Naive thymus-derived CD4-positive, alpha-beta T cell (primary cell): ENCODE measurements around the gene OTULIN. TPM values are rescaled to one million over a fixed set of nuclear protein-coding genes. Genes with fewer than 3 reads are reported as not detected.

Experiments used
- ATAC-seq: fragments of 150-1000 bp; cut with Tn5 transposase; 2 replicates; pipeline ENCODE4 v1.10.0; 2021; ENCODE audit warnings: mild to moderate bottlenecking, moderate library complexity
- CTCF ChIA-PET: fragments of 350-600 bp; sonication (Branson Sonifier 250); formaldehyde crosslinking; loops from one replicate; lab custom pipeline; 2021; ENCODE audit warnings: antibody characterized with exemption; lab: Charles Lee
- POLR2A ChIA-PET: fragments of 350-600 bp; sonication (Branson Sonifier 250); formaldehyde crosslinking; loops from one replicate; lab custom pipeline; 2021; ENCODE audit warnings: antibody characterized with exemption, inconsistent platforms; lab: Charles Lee
- DNase-seq, 9 donors: peaks; one replicate each; pipeline versions ENCODE4 v3.0.0 to v3.0.0-alpha.2; 2020 to 2022; ENCODE audit warnings: mixed read lengths in 1 of 9
- H3K27ac ChIP-seq: one replicate; pipeline ENCODE4 v1.7.0; 2013; ENCODE audit warnings: mild to moderate bottlenecking, low read depth, low read length, moderate library complexity
- H3K27me3 ChIP-seq, 2 donors: one replicate each; pipeline ENCODE4 v1.7.0; 2013; ENCODE audit warnings: low read length in 2 of 2, mild to moderate bottlenecking in 2 of 2, moderate library complexity in 2 of 2; ENCODE audit not compliant: control insufficient read depth in 2 of 2, insufficient read depth in 2 of 2
- H3K36me3 ChIP-seq, 3 experiments: 1 replicate in 2 of 3; 2 replicates in 1 of 3; pipeline ENCODE4 v1.7.0; 2013; ENCODE audit warnings: low read length in 3 of 3, mild to moderate bottlenecking in 3 of 3, moderate library complexity in 1 of 3; ENCODE audit not compliant: insufficient read depth in 3 of 3, control insufficient read depth in 2 of 3
- H3K4me1 ChIP-seq, 2 donors: one replicate each; pipeline ENCODE4 v1.7.0; 2013; ENCODE audit warnings: low read length in 2 of 2, mild to moderate bottlenecking in 2 of 2, moderate library complexity in 1 of 2; ENCODE audit not compliant: control insufficient read depth in 2 of 2, insufficient read depth in 2 of 2
- H3K4me3 ChIP-seq: 2 replicates; pipeline ENCODE4 v1.7.0; 2013; ENCODE audit warnings: mild to moderate bottlenecking, low read length
- H3K9me3 ChIP-seq, 3 experiments: 1 replicate in 2 of 3; 2 replicates in 1 of 3; pipeline ENCODE4 v1.7.0; 2013; ENCODE audit warnings: low read length in 3 of 3; ENCODE audit not compliant: control insufficient read depth in 2 of 3
- H3K27ac Mint-ChIP-seq, 9 donors: one replicate each; pipeline ENCODE4 v1.8.0; 2020 to 2022; ENCODE audit warnings: mixed read lengths in 9 of 9, mild to moderate bottlenecking in 8 of 9, moderate library complexity in 5 of 9, inconsistent platforms in 2 of 9
- H3K27me3 Mint-ChIP-seq, 5 donors: one replicate each; pipeline ENCODE4 v1.8.0; 2021 to 2022; ENCODE audit warnings: mixed read lengths in 5 of 5, mild to moderate bottlenecking in 1 of 5
- H3K36me3 Mint-ChIP-seq, 5 donors: one replicate each; pipeline ENCODE4 v1.8.0; 2020 to 2022; ENCODE audit warnings: mixed read lengths in 5 of 5, mild to moderate bottlenecking in 3 of 5, inconsistent platforms in 1 of 5
- H3K4me1 Mint-ChIP-seq, 7 donors: one replicate each; pipeline ENCODE4 v1.8.0; 2020 to 2022; ENCODE audit warnings: mixed read lengths in 7 of 7, mild to moderate bottlenecking in 3 of 7, inconsistent platforms in 1 of 7
- H3K4me3 Mint-ChIP-seq, 10 donors: one replicate each; pipeline ENCODE4 v1.8.0; 2020 to 2022; ENCODE audit warnings: mild to moderate bottlenecking in 10 of 10, mixed read lengths in 10 of 10, moderate library complexity in 6 of 10, inconsistent platforms in 2 of 10
- H3K9me3 Mint-ChIP-seq, 11 donors: one replicate each; pipeline ENCODE4 v1.8.0; 2020 to 2022; ENCODE audit warnings: mixed read lengths in 11 of 11, mild to moderate bottlenecking in 4 of 11, inconsistent platforms in 1 of 11, moderate library complexity in 1 of 11
- intact Hi-C, 2 donors: fragments of 100-400 bp; cut with micrococcal nuclease; formaldehyde crosslinking; loops; one replicate each; pipeline ENCODE4 v1.15.1; 2023
- polyA plus RNA-seq, 2 donors: library from polyadenylated mRNA; unstranded; fragments of 300-500 nt; fragmentation: Illumina TruSeq; gene quantifications; one replicate each; pipeline ENCODE4 v1.2.3, GENCODE V29; 2021
- total RNA-seq, 6 experiments: library from RNA in 5 of 6; stranded (reverse) in 5 of 6; gene quantifications; 1 replicate in 5 of 6; 2 replicates in 1 of 6; pipeline ENCODE4 v1.2.3 and lab custom pipeline; 2021 to 2026

OTULIN gene
- total and polyA plus RNA-seq, 7 experiments from 2014 or later: 12.1 to 66.9 (median 57.1) TPM

DNA sequence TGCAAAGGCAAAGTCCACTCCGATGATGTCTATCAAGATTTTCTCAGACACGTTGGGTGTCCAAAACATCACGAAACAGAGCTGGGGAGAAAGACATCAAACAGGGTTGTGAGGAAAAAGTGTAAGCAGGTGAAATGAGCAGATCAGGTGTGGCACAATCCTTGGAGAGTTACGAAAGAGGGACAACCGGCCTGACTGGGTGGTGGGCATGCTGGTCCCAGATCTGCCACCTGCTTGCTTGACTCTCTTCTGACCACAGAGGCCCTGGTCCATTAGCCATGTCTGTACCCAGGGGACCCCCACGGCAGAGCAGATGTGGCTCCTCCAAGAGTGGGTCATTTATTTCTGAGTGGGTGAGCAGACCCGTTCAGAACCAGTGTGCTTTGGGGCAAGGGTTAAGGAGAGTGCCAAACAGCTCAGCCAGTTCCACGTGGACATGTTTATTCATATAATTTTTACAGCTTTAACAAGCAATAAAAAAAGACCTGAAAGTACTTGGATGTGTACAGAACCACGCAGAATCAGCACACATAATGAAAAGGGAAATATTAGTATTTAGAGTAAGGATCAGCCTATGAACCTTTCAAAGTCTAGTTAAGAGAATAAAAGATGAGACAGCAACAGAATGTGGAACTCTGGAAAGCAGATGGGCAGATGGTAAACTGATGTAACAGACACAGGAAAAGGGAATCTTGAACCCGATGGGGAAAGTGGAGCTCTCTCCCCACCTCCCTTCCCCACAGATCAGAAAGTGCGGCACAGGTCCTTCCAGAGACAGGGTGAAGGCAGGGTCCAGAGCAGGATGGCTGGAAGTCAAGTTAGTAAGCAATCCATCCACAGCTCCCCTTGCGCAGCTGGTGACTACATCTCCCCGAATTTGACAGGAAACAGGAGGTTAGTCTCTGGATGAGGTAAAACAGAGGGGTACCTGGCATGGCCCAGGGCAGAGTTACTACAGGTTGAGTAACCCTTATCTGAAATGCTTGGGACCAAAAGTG, 52.5 kb downstream of the OTULIN start:
- H3K27ac ChIP-seq: no peak overlapping the region
- CTCF ChIA-PET: interaction anchor here (2.1 kb wide), 1 partner anchor 10 kb away, joined by 7 read pairs; no protein-coding TSS in a partner anchor
- DNase-seq: no peak
- peak overlapping the region in 8 of 9 donors; percentile 39 to 85 (median 68) for H3K27ac Mint-ChIP-seq
- peaks cover 0 to 49% (median 7%) of the 10 kb centered on the region in 3 experiments for H3K36me3 ChIP-seq
- POLR2A ChIA-PET: interaction anchor here (0.5 to 6.7 kb wide), 2 partner anchors 10 to 79 kb away, joined by 3 to 60 read pairs; no protein-coding TSS in a partner anchor
- H3K9me3 Mint-ChIP-seq: no peaks in the 10 kb centered on the region
- H3K4me3 Mint-ChIP-seq: no peak overlapping the region
- ATAC-seq: no peak
- H3K9me3 ChIP-seq: no peaks in the 10 kb centered on the region
- H3K4me1 ChIP-seq: peaks cover 0 to 14% of the 10 kb centered on the region in 2 donors
- peaks cover 16 to 49% (median 42%) of the 10 kb centered on the region in 7 donors for H3K4me1 Mint-ChIP-seq
- H3K36me3 Mint-ChIP-seq: peaks cover 8 to 66% (median 32%) of the 10 kb centered on the region in 5 donors
- H3K27me3 Mint-ChIP-seq: no peaks in the 10 kb centered on the region
- no peak overlapping the region for H3K4me3 ChIP-seq
- no peaks in the 10 kb centered on the region for H3K27me3 ChIP-seq
- intact Hi-C loops: no loop called here

DNA sequence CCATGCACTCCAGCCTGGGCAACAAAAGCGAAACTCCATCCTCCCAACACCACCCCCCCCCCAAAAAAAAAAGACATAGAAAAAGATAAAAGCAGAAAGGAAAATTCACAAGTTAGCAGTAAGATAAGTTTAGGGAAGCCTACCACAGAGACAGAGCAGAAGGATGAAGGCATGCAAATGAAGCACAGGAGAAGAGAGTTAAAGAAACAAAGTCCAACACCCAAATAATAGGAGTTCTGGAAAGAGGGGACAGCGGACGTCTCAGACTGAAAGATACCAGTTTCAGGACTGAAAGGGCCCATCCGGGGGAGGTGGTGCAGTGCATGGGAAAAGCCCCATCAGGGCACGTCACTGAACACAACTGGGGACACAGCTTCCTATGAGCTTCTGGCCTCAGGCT, 54.3 kb downstream of the OTULIN start:
- POLR2A ChIA-PET: interaction anchor here (6.7 kb wide), 1 partner anchor 12 kb away, joined by 60 read pairs; no protein-coding TSS in a partner anchor

DNA sequence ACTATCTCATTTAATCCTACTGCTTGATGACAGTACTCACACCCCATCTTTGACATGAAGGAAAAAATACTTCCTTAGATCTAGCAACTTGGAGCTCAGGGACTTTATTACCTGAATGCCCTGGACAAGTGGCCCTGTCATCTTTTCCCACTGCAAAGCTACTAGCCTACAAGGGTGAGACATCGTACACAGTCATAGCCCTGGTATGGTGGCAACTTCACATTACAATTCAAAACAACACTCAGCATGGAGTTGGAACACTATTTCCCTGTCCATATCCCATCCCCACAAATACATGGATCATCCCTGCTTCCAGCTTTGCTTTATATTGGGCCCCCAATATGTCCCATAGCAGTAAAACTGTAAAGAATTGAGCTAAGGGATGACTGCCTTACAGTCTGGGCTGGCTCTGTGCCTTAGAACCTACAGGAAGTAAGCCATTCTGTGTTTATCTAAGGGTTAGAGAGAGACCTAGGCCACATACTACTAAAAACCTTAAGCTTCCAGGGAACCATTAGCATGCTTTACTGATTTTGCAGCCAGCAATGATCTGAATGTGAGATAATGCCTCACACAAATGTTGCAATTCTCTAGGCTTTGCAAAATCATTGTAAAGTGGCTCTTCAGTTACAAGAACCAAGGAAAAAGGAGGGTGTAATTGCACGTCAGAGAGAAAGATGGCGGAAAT, 55.9 kb downstream of the OTULIN start:
- peak overlapping the region in 3 of 10 donors; percentile 8 to 27 (median 16) for H3K4me3 Mint-ChIP-seq
- Histone ChIP-seq H3K36me3 (peaks cover 0 to 25% (median 5%) of the 10 kb centered on the region in 3 experiments), H3K9me3 (no peaks in the 10 kb centered on the region), H3K4me1 (peaks cover 0 to 14% of the 10 kb centered on the region in 2 donors), H3K27me3 (no peaks in the 10 kb centered on the region), H3K27ac (no peak overlapping the region), H3K4me3 (no peak overlapping the region)
- DNase-seq (no peak), ATAC-seq (no peak)
- POLR2A ChIA-PET: interaction anchor here (1.4 to 6.7 kb wide), 3 partner anchors 14 to 30 kb away, joined by 3 to 60 read pairs (median 6); no protein-coding TSS in a partner anchor
- H3K27ac Mint-ChIP-seq: peak overlapping the region in 8 of 9 donors; percentile 33 to 85 (median 76)
- intact Hi-C loops: loop anchor here in 1 of 2 donors (1.0 kb wide), 1 partner anchor 14 kb away; no protein-coding TSS in a partner anchor
- H3K27me3 Mint-ChIP-seq: no peaks in the 10 kb centered on the region
- peaks cover 17 to 53% (median 50%) of the 10 kb centered on the region in 7 donors for H3K4me1 Mint-ChIP-seq
- CTCF ChIA-PET: interaction anchor here (0.5 to 2.9 kb wide), 5 partner anchors 8 to 133 kb away, joined by 3 to 16 read pairs (median 4); no protein-coding TSS in a partner anchor
- peaks cover 8 to 63% (median 27%) of the 10 kb centered on the region in 5 donors for H3K36me3 Mint-ChIP-seq
- H3K9me3 Mint-ChIP-seq: no peaks in the 10 kb centered on the region

More for the DNA sequence above, 54.3 kb downstream of the OTULIN start:
- DNase-seq: no peak
- no peak overlapping the region for H3K27ac ChIP-seq
- CTCF ChIA-PET: no interaction called here
- H3K4me1 Mint-ChIP-seq: peaks cover 21 to 53% (median 50%) of the 10 kb centered on the region in 7 donors
- no peak overlapping the region for H3K4me3 Mint-ChIP-seq
- peaks cover 0 to 14% of the 10 kb centered on the region in 2 donors for H3K4me1 ChIP-seq
- peaks cover 0 to 32% (median 5%) of the 10 kb centered on the region in 3 experiments for H3K36me3 ChIP-seq
- H3K4me3 ChIP-seq: no peak overlapping the region
- intact Hi-C loops: no loop called here
- H3K9me3 Mint-ChIP-seq: no peaks in the 10 kb centered on the region
- ATAC-seq: no peak
- peak overlapping the region in 8 of 9 donors; percentile 33 to 79 (median 71) for H3K27ac Mint-ChIP-seq
- peaks cover 0 to 64% (median 27%) of the 10 kb centered on the region in 5 donors for H3K36me3 Mint-ChIP-seq
- no peaks in the 10 kb centered on the region for H3K9me3 ChIP-seq
- H3K27me3 Mint-ChIP-seq: no peaks in the 10 kb centered on the region
- H3K27me3 ChIP-seq: no peaks in the 10 kb centered on the region

DNA sequence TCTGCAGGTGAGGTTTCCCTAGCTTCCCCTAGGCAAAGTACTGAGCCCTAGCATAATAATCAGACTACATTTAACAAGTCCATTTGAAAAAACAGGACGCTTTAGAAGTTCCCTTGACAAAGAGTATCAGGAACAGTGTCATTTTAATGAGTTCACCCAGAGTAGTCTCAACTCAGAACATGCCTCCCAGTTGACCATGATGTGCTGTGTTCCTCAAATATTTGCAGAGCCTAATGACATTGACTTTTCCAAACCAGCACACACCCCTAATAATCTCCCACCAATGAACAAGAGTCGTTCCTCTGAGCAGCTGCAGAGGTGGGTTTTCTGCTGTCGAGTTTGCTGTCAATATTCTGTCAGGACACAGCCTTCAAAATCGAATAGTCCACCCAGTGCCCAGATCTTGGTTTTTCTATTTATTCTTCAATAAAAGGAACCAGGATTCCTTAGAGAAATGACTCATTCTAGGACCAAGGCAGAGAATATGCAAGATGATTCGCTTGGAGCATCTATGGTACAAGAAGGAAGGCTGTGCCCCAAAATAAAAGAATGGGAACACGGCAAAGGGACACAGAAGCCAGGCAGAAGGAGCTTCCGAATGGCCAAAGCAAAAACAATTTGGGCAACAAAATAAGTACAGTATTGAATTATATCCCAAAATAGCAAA, 57.6 kb downstream of the OTULIN start:
- no peak overlapping the region for H3K4me3 ChIP-seq
- DNase-seq (no peak), ATAC-seq (no peak)
- CTCF ChIA-PET: interaction anchor here (0.6 to 2.9 kb wide), 3 partner anchors 37 to 360 kb away, joined by 4 to 16 read pairs (median 4); no protein-coding TSS in a partner anchor
- H3K36me3 Mint-ChIP-seq: peaks cover 9 to 56% (median 25%) of the 10 kb centered on the region in 5 donors
- POLR2A ChIA-PET: interaction anchor here (1.4 to 6.7 kb wide), 2 partner anchors 15 to 19 kb away, joined by 3 to 60 read pairs; no protein-coding TSS in a partner anchor
- H3K4me1 Mint-ChIP-seq: peaks cover 18 to 58% (median 55%) of the 10 kb centered on the region in 7 donors
- intact Hi-C loops: no loop called here
- peak overlapping the region in 5 of 9 donors; percentile 39 to 75 (median 46) for H3K27ac Mint-ChIP-seq
- peaks cover 0 to 14% of the 10 kb centered on the region in 2 donors for H3K4me1 ChIP-seq
- no peak overlapping the region for H3K4me3 Mint-ChIP-seq
- H3K9me3 Mint-ChIP-seq: no peaks in the 10 kb centered on the region
- no peaks in the 10 kb centered on the region for H3K27me3 Mint-ChIP-seq
- H3K27me3 ChIP-seq: no peaks in the 10 kb centered on the region
- peaks cover 0 to 15% (median 2%) of the 10 kb centered on the region in 3 experiments for H3K36me3 ChIP-seq
- H3K9me3 ChIP-seq: no peaks in the 10 kb centered on the region
- H3K27ac ChIP-seq: no peak overlapping the region

DNA sequence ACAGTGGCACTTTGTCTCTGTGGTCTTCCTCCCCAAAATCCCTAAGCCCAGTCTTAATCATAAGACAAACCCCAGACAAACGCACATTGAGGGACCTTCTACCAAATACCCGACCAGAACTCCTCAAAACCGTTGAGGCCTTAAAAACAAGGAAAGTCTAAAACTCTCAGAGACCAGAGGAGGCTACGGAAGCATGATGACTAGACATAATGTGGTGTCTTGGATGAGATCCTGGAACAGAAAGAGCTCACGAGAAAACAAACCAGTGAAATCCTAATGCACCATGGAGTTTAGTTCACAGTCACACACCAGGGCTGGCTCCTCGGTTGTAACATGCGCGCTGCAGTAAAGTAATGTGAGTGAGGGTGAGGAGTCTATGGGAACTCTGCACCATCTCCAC, 58.4 kb downstream of the OTULIN start:
- Histone ChIP-seq H3K9me3 (no peaks in the 10 kb centered on the region), H3K4me1 (peaks cover 0 to 18% of the 10 kb centered on the region in 2 donors), H3K4me3 (no peak overlapping the region), H3K36me3 (peaks cover 0 to 11% (median 0%) of the 10 kb centered on the region in 3 experiments), H3K27me3 (no peaks in the 10 kb centered on the region), H3K27ac (no peak overlapping the region)
- peaks cover 9 to 53% (median 22%) of the 10 kb centered on the region in 5 donors for H3K36me3 Mint-ChIP-seq
- DNase-seq: no peak
- peaks cover 17 to 62% (median 56%) of the 10 kb centered on the region in 7 donors for H3K4me1 Mint-ChIP-seq
- H3K9me3 Mint-ChIP-seq: no peaks in the 10 kb centered on the region
- peak overlapping the region in 6 of 9 donors; percentile 39 to 79 (median 52) for H3K27ac Mint-ChIP-seq
- intact Hi-C loops: no loop called here
- no peaks in the 10 kb centered on the region for H3K27me3 Mint-ChIP-seq
- no peak overlapping the region for H3K4me3 Mint-ChIP-seq
- no peak for ATAC-seq
- CTCF ChIA-PET: no interaction called here
- POLR2A ChIA-PET: interaction anchor here (6.7 kb wide), 1 partner anchor 16 kb away, joined by 60 read pairs; no protein-coding TSS in a partner anchor
